Breast epithelium (tissue), 3 donors: Measurements from ENCODE around the gene HASPIN.

ENCODE experiments used
- POLR2A ChIP-seq: fragments of 450-650 bp; IDR thresholded peaks from one replicate; pipeline ENCODE4 v1.6.1; 2016; ENCODE audit warnings: antibody characterized with exemption, mild to moderate bottlenecking, moderate library complexity
- TF ChIP-seq, protein P1 (sequence below), 3 donors: fragments of 450-650 bp; IDR thresholded peaks; one replicate each; pipeline ENCODE4 v1.5.1; 2016 to 2017; ENCODE audit warnings: antibody characterized with exemption in 3 of 3, mild to moderate bottlenecking in 3 of 3, moderate library complexity in 3 of 3

DNA sequence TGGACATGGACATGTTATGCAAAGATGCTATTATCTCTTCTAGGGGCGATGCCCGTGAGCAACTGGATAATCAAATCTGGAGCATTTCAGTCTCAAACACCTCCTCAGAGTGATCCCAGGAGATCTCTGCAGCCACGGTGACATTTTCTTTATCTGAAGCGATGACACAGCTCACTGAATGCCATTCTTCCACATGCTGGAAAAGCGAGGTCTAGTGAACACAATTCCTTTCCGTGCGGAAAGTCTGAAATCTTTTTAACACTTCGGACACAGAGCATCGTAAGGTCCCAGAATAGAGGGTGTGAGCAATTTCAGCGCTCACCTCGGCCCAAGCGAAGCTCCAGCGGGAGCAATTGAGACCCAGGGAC lies 531 bp upstream of the HASPIN start:
- TF ChIP-seq, protein P1, sequence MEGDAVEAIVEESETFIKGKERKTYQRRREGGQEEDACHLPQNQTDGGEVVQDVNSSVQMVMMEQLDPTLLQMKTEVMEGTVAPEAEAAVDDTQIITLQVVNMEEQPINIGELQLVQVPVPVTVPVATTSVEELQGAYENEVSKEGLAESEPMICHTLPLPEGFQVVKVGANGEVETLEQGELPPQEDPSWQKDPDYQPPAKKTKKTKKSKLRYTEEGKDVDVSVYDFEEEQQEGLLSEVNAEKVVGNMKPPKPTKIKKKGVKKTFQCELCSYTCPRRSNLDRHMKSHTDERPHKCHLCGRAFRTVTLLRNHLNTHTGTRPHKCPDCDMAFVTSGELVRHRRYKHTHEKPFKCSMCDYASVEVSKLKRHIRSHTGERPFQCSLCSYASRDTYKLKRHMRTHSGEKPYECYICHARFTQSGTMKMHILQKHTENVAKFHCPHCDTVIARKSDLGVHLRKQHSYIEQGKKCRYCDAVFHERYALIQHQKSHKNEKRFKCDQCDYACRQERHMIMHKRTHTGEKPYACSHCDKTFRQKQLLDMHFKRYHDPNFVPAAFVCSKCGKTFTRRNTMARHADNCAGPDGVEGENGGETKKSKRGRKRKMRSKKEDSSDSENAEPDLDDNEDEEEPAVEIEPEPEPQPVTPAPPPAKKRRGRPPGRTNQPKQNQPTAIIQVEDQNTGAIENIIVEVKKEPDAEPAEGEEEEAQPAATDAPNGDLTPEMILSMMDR (IDR thresholded peaks at IDR 0.05): no peak
- TF ChIP-seq POLR2A: no peak
